ENCODE results near the gene ARMC9. TPM values are rescaled to one million over a fixed set of nuclear protein-coding genes. Genes with fewer than 3 reads are reported as not detected.

Gene ARMC9
- total and polyA plus RNA-seq, 2 of the 13 experiments (the other 11 are each of a cell fraction or from before 2014, with no cell fraction given): 9.1 to 12.8 TPM

- TF ChIP-seq ZNF512B (CRISPR knock-in tag; IDR thresholded peaks at IDR 0.05; ENCODE audit: borderline replicate concordance): no peak; the same call in 1 of the 2 replicates
- TF ChIP-seq XRCC5 (optimal IDR thresholded peaks at IDR 0.05; ENCODE audit: low read length): no peak
- TF ChIP-seq SIX1 (CRISPR knock-in tag; IDR thresholded peaks at IDR 0.05; ENCODE audit: borderline replicate concordance): no peak
- TF ChIP-seq, protein P1, sequence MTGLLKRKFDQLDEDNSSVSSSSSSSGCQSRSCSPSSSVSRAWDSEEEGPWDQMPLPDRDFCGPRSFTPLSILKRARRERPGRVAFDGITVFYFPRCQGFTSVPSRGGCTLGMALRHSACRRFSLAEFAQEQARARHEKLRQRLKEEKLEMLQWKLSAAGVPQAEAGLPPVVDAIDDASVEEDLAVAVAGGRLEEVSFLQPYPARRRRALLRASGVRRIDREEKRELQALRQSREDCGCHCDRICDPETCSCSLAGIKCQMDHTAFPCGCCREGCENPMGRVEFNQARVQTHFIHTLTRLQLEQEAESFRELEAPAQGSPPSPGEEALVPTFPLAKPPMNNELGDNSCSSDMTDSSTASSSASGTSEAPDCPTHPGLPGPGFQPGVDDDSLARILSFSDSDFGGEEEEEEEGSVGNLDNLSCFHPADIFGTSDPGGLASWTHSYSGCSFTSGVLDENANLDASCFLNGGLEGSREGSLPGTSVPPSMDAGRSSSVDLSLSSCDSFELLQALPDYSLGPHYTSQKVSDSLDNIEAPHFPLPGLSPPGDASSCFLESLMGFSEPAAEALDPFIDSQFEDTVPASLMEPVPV (CRISPR knock-in tag; IDR thresholded peaks at IDR 0.05): peak; percentile 11; the same call in 1 of the 2 replicates
- peak; percentile 15; the same call in 1 of the 2 replicates for TF ChIP-seq KAT8 (CRISPR knock-in tag; IDR thresholded peaks at IDR 0.05)
- no peak for TF ChIP-seq RNF219 (CRISPR knock-in tag; IDR thresholded peaks at IDR 0.05)
- TF ChIP-seq USF2 (IDR thresholded peaks at IDR 0.05; ENCODE audit: low read depth, low read length): no peak
- no peak for TF ChIP-seq USF2 (CRISPR knock-in tag; IDR thresholded peaks at IDR 0.05; ENCODE audit: borderline replicate concordance)
- TF ChIP-seq ZFX (CRISPR knock-in tag; IDR thresholded peaks at IDR 0.05; ENCODE audit: low read depth): peak; percentile 67
- peak; percentile 5; the same call in 1 of the 2 replicates for TF ChIP-seq ERF (CRISPR knock-in tag; IDR thresholded peaks at IDR 0.05)
- TF ChIP-seq ZNF547 (CRISPR knock-in tag; IDR thresholded peaks at IDR 0.05): 0 out of 2 replicates have a peak, but pooled peaks have one; percentile 21
- TF ChIP-seq ZNF350 (CRISPR knock-in tag; IDR thresholded peaks at IDR 0.05; ENCODE audit: borderline replicate concordance, low read depth): peak; percentile 70; the same call in 1 of the 2 replicates
- TF ChIP-seq TOPORS (CRISPR knock-in tag; IDR thresholded peaks at IDR 0.05): peak; percentile 31; the same call in 1 of the 2 replicates
- 0 out of 2 replicates have a peak, but pooled peaks have one; percentile 0 for TF ChIP-seq ZNF136 (CRISPR knock-in tag; IDR thresholded peaks at IDR 0.05; ENCODE audit: low read depth)
- no peak for TF ChIP-seq ZNF512 (CRISPR knock-in tag; IDR thresholded peaks at IDR 0.05)
- TF ChIP-seq, protein P2, sequence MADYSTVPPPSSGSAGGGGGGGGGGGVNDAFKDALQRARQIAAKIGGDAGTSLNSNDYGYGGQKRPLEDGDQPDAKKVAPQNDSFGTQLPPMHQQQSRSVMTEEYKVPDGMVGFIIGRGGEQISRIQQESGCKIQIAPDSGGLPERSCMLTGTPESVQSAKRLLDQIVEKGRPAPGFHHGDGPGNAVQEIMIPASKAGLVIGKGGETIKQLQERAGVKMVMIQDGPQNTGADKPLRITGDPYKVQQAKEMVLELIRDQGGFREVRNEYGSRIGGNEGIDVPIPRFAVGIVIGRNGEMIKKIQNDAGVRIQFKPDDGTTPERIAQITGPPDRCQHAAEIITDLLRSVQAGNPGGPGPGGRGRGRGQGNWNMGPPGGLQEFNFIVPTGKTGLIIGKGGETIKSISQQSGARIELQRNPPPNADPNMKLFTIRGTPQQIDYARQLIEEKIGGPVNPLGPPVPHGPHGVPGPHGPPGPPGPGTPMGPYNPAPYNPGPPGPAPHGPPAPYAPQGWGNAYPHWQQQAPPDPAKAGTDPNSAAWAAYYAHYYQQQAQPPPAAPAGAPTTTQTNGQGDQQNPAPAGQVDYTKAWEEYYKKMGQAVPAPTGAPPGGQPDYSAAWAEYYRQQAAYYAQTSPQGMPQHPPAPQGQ (CRISPR knock-in tag; IDR thresholded peaks at IDR 0.05; ENCODE audit: borderline replicate concordance): 0 out of 2 replicates have a peak, but pooled peaks have one; percentile 14
Measured at GRCh38 chr2:231412618-231412963, 214.2 kb downstream of the ARMC9 start (continued).

Measured in HepG2 (cell line).